ENCODE measurements around the gene MN1.

MN1 gene

DNA sequence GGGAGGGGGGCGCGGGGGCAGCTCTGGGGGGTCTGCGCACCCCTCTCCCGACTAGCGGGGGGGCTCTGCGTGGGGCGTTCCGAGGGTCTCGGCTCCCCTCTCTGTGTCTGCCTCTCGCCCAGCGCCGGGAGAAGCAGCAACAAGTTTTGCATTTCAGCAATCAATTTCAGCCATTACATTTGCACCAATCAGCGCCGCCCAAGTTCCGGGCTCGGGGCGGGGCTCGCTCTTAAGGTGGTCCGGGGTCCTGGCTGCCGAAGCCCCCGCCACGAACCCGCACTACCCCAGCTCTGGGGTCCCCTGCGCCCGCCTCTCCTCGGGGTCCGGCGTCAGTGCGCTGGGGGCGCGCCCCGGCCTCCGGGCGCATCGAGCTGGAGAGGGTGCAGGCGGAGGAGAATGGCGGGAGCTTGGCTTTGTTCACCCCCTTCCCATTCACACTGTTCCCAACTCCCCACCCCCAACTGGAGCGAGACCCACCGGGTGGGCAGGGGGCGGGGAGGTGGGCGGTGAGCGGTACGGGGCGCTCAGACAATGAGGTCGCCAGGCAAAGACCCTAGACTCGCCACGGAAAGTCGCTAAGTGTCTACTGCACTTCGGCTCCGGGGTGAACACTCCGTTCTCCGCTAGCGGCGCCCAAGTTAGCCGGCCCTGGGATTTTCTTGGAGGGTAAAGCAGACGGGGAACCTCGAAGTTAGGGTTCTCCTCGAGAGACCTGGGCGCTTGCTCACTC lies at the start of gene MN1:
TSS of gene MN1 (minus strand) at position 141 of the 730 bp plus-strand sequence. CDS start 1,213 bp downstream, outside the sequence.
- no peak for DNase-seq

DNA sequence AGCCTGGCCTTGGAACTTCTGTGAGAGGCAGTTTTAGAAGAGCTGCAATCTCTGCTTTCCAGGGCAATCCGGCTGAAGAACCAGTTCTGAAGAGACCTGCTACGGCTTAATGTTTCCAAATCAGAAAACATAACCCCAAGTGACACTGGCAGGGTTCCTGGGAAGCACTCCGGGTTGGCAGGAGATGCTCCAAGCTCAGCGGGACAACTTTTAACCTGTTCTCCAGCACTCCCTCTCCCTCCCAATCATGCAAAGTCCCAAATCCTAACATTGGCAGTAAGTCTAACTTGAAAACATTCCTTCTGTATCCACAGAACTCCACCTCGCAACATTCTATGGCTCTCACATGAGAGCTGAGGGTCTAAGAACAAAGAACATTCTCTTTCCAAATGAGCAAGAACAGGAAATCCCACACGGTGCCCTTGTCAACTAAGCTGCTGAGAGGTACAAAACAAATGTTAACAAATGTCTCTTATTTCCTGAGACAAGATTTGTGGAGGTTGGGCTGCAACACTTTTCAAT lies 48.5 kb upstream of the MN1 start:
- DNase-seq, result no peak

DNA sequence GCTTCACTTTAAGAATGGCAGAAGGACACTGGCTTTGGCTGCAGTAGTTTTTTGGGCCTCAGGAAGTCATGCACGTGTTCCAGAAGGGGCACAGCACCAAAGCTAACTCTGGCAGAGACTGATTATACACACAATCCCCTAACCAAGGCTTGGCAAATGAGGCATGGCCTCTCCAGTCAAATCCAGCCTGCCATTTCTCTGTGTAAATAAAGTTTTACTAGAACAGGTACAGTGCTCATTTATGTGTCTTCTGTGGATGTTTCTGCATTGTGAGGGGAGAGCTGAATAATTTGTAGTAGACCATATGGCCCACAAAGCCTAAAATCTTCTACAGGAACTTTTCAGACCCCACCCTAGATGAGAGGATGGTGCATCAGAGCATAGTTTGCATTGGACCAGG lies 46.4 kb upstream of the MN1 start:
- no peak for DNase-seq

DNA sequence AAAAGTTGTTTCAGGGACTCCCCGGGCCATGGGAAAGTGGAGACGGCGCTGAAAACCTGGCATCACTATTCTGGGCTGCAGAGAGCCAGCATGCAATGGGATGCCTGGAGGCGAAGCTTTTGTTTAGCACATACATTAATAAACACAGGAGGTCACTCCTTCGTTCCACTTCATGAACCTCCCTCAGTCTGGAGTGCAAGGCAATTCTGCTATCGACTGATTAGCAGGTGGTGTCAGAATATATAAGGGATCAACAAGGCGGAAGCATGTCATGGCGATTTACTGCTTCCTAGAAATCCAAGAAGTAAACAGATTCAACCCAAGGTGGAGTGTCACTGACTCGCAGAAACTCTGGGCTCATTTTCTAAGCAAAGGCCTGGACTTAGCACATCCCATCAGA lies 45.4 kb upstream of the MN1 start:
- no peak for DNase-seq

DNA sequence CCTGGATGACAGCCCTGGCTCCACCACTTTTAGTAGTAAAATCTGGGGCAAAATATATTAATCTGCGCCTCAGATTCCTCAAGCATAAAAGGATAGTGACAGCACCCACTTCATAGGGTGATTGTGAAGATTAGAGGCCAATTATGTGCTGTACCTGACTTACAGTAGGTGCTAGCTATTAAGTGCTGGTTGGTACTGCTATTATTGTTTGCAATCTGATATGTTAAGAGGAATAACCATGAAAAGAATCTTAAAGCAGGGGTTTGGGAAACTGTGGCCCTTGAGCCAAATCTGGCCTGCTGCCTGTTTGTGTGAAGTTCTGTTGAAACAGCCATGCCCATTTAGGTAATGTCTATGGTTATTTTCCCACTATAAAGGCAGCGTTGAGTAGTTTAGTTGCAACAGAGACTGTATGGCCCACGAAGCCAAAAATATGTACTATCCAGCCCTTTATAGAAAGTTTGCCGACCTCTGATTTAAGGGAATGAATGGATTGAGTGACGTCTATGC lies 44.7 kb upstream of the MN1 start:
- no peak for DNase-seq

DNA sequence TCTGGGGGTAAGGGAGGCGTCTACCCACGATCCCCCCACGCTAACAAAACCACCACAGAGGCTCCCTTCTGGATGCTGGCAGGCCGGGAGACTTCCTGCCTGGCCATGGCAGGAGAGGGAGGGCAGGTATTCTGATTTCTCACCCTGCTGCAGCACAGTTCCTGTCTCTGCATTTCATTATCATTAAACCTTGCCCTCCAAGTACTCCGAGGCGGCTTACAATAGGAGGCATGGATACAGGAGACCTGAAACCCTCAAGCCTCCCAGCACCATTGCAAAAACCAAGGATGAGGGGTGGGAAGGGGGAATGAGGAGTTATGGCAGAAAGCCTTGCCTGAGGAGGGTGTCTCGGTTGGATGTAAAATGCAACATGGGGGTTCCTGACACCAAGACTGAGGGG lies 44.1 kb upstream of the MN1 start:
- no peak for DNase-seq

DNA sequence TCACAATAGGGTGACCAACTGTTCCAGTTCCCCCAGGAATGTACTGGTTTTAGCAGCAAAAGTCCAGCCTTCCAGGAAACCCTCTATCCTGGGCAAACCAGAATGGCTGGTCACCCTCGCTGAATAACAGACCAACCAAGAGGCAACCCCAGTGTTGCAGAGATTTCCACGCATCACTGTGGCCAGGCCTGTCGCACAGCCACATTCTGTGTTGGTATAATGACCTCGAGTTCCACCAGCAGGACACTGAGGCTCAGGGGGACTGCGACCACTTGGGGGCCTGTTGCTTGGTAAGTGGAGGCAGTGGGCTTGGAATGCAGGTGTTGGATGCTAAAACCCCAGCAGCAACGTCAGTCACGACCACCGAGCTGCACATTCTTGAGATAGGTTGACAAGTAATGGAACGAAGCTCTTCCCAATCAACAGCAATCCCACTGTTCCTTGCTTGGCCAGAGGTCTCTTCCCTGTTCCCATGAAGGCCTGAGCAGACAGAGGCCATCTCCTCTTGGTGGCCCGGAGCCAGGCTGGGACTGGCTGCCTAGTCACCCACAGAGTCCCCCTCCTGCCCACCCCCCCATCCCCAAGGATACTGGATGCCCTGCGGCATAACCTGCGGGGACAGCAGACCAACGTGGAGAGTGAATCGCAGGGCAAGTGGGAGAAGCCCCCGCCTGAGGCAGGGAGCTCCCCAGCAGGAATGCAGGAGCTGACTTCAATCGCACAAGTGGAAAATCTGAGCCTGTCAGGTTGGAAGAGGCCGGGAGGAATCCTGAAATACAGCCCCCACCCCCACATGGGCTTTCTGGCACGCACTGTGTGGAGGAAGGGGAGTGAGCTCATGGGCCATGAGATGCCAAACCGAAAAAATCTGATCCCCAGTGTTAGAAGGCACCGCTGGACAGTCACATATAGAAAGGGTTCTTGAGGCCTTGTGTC lies 43.4 kb upstream of the MN1 start:
- DNase-seq, result no peak

DNA sequence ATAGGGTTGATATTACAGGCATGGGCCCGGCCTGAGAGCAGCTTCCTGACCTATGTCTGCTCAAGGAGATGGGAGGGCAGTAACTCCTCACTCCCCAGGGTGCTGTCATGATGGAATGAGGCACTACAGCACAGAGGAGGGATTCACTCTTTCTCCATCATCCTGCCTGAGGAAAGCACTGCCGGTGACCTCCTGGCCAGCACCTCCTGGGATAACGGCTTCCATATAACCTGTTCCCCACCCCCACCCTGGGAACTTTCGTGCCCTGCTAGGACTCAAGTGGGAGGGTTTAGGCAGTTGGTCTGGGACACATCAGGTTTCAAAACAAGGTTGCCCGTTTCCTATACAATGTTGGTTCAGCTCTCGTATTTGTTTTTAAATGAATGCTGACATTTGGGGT lies 42.7 kb upstream of the MN1 start:
- no peak for DNase-seq

DNA sequence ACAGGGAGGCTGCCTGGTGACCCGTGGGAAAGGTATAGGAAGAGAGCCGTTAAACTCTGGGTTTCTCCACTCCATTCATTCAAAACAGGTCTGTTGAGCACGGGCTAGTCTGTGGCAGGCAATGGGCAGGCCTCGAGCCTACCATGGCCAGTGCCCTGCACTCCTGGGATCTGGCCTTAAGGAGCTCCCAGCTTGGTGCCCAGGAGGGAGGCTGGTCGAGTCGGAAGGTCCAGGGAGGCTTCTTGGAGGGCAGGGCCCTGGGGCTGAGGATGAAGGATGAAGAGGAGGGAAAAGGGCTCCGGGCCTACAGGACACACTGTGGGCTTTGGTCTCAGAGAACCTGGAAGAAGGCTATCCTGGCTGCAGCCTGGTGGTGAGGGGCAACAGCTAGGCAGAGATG lies 41.9 kb upstream of the MN1 start:
- DNase-seq, result no peak

DNA sequence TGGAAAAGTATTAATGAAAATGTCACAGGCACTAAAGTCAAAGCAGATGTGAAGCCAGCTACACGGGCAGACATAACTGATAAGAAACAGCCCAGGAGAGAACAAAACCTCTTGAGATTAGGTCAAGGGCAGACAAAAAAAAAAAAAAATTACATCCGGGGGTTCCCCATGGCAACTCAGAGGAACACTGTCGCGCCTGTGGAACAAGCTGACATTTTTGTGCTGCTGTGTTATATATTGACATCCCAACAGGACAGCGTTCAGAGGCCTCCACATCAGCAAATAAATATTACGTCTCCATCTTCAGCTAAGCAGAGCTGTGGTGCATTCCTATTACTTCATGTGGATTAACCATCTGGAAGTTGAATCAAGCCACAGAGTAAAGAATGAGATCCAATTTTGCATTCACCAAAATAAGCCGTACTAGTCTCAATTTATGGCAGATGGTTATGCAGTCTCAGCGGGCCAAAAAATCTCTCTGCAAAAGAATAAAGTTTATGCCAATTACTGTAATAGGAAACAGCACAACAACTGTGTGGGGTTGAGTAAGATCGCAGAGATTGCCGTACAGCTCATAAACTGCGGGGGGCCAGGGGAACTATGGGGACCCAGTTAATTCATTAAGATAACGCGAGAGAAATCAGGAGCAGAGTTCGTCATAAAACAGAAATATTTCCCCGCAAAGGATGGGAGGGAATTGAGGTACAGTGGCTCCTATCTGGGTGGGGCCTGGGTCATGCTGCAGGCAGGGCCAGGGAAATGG lies 41.3 kb upstream of the MN1 start:
- DNase-seq, result no peak

DNA sequence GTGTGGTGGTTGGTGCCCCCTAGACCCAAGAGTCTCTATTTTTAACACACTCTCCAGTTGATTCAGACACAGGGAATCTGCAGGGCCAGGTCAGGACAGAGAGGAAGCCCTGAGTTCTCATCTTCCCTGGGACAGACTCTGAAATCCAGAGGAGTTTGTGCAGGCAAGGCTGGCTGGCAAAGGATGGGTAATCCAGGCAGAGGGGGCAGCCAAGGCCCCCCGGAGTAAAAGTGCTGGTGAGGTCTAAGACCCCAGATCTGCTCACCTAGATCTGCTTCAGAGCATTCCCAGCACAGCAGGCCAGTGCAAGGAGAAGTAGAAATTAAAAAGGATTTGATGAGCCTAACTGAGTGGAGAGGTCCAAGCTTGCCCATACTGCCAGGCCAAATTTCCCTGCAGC lies 40.6 kb upstream of the MN1 start:
- DNase-seq, result no peak

DNA sequence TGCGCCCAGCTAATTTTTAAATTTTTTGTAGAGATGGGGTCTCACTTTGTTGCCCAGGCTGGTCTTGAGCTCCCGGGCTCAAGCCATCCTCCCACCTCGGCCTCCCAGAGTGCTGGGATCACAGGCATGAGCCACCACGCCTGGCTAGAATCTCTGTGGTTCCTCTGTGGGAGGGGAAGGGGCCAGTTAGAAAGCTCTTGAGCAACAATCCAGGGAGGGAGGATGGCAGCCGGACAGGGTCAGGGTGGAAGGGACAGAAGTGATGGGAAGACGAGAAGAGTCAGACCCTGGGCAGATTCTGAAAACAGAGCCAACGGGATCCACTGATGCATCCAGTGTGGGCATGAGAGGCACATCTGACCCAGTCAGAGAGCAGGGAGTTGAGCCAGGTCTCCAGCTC lies 38.9 kb upstream of the MN1 start:
- DNase-seq, result no peak

DNA sequence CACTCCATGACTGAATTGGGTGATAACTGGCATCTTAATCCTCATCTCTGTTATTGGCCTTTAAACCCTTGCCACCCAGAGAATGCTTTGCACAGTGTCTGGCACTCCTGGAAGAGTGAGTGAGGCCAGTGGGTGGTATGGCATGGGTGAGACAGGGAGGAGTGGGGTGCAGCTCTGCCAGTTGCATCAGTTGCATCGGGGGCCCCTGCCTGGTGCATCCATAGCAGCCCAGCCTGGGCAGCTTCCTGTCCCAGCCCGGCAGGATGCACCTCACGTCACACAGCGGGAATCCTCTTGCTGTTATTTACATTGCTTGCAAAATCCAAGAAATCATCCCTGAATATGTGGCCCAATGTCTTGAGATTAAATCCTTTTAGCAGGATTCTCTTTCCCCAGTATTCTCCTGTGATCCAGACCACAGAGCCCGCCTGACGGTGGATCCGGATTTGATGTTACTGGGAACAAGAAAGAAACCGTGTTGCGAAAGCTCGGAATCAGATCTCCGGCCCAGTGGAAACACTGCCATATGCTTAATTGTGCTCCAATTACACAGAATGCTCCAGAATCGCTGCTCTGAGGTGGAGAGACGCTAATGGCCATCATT lies 37.6 kb upstream of the MN1 start:
- no peak for DNase-seq

DNA sequence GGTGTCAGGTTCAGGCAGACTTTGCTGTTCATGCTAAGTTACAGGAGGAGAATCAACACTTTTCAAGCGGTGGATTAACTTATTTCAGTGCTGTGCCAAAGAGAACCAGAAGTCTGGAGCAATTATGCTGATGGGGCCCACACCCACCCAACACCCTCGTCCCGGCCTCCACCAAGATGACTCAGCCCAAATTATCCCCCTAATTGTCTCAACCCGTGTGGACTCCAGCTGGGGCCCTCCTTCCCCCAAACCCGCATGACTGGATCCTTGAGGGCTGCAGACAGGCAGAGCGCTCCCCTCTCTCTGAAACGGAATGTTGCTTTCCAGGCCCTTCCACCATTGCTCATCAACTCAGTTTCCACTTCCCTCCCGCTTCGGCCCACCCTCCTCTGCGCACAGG lies 34.6 kb upstream of the MN1 start:
- no peak for DNase-seq

DNA sequence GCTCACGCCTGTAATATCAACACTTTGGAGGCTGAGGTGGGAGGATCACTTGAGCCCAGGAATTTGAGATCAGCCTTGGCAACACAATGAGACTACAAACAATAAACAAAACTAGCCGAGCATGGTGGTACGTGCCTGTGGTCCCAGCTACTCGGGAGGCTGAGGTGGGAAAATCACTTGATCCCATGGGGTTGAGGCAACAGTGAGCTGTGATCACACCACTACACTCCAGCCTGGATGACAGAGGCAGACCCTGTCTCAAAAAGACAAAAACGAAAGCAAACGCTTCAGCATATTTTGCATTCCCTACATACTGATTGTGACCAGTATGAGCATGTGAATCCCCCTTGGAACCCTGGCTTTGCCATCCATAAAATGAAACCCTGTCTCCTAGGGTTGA lies 33.9 kb upstream of the MN1 start:
- no peak for DNase-seq

DNA sequence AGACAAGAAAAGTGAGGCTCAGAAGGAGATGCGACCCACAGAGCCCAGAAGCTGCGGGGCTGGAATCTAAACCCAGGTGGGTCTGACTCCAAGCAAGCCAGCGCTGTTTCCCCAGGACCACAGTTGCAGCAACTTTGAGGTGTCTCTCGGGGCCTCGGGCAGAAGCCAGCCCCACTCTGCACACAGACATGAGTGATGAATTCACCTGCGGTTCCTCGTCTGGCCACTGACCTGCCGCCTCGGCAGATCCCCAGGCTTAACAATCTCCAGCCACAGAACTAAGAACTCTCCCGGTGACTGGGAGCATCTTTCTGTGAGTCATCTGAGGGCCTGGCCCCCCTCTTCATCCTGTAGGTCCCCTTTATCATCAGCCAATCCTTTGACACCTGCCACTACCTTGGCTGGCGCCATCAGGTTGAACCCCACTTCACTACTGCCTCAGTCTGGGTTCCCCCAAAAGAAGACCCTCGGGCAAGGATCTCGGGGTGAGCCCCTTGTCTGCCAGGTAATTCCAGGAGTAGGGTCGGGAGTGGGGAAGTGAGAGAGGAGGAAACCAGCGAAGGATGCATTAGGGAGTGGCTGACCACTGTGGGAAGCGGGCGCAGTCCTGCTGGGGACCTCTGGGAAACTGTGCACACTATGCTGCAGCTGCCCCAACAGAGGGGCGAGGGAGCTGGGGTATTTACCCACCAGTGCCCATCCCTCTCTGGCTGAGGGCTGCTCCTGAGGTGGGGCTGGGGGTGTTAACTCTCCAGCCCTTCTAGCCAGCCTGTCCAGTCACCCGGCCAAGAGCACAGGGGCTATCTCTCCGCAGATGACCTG lies 33.0 kb upstream of the MN1 start:
- no peak for DNase-seq

DNA sequence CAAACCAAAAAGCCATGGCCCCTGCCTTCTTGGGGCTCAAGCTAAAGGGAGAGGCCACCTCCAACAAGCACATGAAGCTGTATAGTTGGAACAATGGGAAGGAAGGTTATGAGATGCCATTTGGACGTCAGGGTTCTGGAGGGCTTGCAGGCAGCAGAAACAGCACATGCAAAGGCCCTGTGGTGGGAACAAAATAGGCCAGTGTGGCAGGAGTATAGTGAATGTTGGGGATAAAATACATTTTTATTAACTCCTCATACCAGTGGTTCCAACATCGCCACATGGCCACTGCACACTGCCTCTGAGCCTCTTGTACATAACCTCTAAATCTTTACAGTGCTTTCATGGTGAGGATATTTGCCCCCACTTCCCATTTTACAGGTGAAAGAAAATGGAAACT lies 32.2 kb upstream of the MN1 start:
- DNase-seq, result no peak

DNA sequence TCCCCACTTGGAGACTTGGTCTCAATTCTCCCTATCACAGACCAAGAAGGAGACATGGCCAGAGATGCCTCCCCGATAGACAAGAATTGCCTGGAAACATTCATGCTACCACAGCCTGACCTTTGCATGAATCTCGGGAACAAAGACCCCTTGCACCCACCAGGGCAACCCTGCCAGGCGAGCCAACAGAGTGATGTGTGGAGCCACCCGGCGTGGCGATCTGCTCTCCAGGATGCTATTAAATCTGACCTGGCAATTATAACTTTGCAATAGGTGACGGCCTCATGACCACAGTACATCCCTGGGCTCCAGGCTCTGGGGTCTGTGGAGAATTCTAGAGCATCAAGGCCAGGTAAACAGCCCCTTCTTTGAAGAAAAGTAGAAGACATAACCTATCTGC lies 31.1 kb upstream of the MN1 start:
- no peak for DNase-seq

DNA sequence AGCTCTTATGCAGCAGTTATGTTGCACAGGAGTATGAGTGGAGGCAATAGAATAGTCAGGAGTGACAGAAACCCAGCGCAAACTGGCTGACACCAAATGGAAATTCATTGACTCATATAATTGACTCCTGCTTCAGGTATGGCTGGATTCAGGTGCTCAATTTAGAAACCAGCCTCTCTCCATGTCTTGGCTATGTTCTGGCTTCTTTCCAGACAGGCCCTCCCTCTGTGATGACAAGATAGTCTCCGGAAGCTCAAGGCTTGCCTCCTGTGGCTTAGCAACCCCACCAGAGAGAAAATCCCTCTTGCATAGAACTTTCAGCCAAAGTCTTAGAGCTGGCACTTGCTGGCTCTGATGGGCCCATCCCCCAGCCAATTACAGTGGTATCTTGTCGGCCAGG lies 28.1 kb upstream of the MN1 start:
- DNase-seq, result no peak

DNA sequence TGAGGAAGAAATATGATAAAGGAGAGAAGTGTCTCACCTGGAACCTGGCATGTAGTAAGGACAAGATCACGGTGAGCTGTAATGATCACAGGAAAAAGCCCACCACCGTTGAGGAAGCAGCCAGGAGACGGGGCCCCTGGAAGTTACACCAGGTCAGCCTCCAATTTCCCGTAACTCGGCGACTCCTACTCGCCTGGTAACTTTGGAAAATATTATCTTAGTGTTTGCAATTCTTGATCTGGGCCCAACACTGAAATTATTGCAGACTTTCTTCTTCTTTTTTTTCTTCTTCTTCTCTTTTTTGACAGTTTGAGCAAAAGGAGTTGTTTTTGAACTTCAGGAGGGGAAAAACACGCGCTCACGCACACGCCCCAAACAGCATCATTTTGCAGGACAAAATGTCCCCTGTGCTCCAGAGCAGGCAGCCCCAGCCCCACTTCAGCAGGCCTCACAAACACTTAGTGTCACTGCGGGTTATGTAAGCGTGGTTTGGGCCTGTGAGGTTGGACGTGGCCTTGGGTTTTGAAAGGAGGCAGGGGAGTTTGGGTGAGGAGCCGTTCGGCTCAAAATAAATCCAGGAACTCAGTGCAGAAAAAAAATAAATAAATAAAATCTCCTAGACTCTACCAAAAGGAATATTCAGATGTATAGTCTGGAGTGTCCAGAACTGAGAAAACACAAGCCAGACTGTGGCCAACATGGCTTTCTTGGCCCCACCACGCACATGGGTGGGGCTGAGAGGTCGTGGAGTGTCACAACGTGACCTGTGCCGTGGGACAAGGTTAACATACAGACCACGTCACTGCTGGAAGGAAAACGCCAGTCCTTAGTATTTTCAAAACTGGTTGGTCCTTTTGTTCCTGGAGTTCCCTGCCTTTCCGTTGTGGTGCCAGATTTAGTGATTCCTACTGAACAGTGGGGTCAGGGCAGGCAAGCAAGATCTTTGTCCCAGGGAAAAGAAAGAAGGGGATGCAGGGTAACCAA lies 26.3 kb upstream of the MN1 start:
- DNase-seq, result no peak

DNA sequence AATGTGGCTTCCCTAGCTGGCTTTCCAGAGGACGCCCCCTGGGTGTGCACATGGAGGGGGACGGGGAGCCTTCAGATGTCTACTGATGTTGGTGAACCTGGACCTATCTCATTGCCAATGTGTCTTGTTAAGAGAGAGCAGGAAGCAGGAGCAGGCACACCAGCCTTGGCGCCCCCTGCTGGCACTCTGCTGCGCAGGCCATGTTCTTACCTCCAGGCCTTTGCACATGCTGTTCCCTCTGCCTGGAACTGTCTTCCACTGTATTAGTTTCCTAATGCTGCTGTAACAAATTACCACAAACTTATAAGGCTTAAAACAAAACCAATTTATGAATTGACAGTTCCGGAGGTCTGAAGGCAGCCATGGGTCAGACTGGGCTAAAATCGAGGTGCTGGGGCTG lies 23.6 kb upstream of the MN1 start:
- DNase-seq, result no peak

Data from NCI-H510A treated with DMSO at 0.1 percent for 48 hours (cell line).